Activated T-cell treated with anti-CD3 and anti-CD28 coated beads for 24 hours (primary cell): ENCODE data around the gene PPWD1.
"Not testable (repeated sequence)": the region's sequence is repeated elsewhere in the genome, so short reads cannot be mapped to it uniquely, and the experiment has no call there.

ENCODE experiments used
- DNase-seq: peaks from one replicate; pipeline ENCODE4 v3.0.0-alpha.2; 2020; ENCODE audit warnings: low read depth

PPWD1 gene

DNA sequence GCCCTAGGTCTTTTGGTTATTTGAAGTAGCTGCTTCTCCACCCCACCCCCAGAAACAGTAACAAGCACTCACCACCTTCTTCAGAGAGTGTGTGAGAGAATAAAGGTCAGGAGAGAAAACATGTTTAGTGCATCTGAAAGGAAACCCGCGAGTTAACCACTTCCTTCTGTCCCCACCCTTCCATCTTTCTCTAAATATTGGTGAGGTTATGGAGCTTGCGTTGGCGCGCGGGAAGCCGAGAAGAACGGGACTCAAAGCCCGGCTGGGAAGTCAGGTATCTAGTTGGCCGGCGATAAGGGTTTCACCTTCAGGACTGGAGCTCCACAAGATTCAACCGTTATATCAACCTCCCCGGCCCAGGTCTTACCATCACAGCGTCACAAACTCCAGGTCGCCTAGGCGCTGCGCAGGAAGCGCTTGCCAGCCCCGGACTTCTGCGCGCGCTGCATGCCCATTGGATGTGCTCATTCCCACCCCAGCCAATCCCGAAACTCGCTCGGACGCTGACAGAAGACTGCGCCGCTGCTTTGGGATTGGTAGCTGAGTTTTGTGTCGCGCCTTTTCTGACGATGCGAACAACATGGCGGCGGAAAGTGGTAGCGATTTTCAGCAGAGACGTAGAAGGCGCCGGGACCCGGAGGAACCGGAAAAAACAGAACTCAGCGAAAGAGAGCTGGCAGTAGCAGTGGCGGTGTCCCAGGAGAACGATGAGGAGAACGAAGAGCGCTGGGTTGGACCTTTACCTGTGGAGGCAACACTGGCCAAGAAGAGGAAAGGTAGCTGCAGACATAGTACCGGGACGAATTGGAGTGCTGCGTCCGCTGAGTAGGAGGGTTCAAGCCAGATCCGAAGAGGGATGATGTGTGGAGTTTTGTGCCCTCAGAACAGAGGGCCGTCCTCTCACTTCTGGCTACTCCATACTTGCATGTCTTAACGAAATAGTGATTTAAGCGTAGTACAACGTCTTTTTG is at the start of gene PPWD1, which contains the start of gene CENPK:
PPWD1 (plus strand) TSS at position 566 of the 971 bp plus-strand sequence; CDS start at position 581, 15 bp downstream.
CENPK (minus strand) TSS at position 438 of the 971 bp plus-strand sequence. CDS start 8,261 bp downstream, outside the sequence.
- DNase-seq, result peak; percentile 94

GRCh38 chr5:65525726-65526125 is 37.4 kb upstream of the PPWD1 start:
- DNase-seq, result no peak

GRCh38 chr5:65530904-65531303 is 32.2 kb upstream of the PPWD1 start:
- no peak for DNase-seq

DNA sequence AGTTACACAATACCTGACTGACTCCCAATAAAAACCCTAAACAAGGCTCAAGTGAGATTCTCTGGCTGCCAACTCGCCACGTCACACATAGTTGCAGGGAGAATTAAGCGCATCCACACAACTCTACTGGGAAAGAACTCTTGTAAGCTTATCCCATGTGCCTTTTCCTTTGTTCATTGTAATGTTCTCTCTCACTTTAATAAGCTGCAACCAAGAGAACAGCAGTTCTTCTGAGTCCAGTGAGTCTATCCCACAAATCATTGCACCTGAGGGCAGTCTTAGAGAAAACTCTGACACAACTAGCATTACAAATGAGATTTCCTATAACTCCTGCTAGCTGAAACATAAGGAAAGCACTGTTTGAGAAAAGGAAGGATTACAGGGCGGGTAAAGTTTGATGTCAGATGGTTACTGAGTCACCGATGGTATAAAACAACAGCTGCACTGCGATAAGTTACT is 27.5 kb upstream of the PPWD1 start:
- DNase-seq, result no peak

GRCh38 chr5:65539827-65540226 is 23.3 kb upstream of the PPWD1 start:
- DNase-seq, result no peak

DNA sequence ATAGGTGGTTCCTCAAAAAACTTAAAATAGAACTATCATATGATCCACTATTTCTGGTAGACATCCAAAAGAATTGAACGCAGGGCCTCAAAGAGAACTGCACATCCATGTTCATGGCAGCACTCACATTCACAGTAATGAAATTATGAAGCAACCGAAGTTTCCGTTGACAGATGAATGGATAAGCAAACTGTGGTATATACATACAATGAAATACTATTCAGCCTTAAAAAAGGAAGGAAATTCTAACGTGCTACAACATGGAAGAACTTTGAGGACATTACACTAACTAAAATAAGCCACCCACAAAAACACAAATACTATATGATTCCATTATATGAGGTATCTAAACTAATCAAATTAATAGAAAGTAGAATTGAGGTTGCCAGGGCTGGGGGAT is 18.6 kb upstream of the PPWD1 start:
- no peak for DNase-seq

DNA sequence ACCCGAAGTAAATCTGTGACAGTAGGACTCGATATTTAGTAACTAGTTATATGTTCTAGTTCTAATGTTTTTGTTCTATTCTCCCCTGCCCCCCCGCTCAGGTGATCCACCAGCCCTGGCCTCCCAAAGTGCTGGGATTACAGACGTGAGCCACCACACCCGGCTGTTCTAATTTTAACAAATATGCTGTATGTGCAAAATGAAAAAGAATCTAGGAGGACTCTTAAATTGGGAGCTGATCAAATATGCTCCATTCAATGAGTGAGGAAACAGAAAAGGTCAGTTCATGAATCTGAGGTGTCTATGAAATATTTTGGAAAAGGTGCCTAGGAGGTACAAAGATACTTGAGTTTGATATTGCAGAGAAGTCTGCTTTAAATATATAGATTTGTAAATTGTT is 17.0 kb upstream of the PPWD1 start:
- DNase-seq, result no peak

DNA sequence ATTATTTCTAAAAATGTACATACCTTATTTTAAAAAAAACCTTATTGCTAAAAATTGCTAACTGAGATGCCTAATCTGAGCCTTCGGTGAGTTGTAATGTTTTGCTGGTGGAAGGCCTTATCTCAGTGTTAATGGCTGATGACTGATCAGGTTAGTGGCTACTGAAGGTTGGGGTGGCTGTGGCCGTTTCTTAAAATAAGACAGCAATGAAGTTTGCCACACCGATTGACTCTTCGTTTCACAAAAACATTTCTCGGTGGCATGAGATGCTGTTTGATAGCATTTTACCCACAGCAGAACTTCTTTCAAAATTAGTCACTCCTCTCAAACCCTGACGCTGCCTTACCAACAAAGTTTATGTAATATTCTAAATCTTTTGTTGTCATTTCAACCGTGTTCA is 14.8 kb upstream of the PPWD1 start:
- no peak for DNase-seq

- no peak for DNase-seq
Observed at GRCh38 chr5:65553941-65554340, 9.2 kb upstream of the PPWD1 start.

DNA sequence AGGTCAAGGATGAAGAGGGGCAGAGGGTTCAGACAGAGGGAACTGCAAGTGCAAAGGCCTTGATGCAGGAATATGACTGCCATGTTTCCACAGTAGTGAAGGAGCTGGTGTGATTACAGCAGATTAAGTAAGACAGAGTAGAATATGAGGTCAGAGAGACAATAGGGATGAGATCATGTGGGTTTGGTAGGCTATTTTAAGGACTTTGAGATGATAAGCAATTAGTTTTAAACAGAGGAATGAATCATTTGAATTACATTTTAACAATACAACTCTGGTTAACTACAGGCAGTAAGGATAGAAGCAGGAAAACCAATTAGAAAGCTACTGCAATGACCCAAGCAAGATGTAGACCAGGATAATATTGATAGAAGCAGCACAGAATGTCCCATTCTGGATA is 7.8 kb upstream of the PPWD1 start:
- no peak for DNase-seq

DNA sequence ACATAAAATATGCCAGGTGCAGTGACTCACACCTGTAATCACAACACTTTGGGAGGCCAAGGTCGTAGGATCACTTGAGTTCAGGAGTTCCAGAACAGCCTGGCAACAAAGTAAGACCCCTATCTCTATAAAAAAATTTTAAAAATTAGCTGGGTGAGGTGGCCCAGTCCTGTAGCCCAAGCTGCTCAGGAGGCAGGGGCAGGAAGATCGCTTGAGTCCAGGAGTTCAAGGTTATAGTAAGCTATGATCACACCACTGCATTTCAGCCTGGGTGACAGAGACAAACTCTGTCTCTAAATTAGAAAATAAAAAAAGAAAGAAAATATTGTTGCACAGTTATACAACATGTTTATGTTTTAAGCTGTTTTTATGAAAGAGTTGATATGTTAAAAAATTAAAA is 6.9 kb upstream of the PPWD1 start:
- DNase-seq, result no peak

DNA sequence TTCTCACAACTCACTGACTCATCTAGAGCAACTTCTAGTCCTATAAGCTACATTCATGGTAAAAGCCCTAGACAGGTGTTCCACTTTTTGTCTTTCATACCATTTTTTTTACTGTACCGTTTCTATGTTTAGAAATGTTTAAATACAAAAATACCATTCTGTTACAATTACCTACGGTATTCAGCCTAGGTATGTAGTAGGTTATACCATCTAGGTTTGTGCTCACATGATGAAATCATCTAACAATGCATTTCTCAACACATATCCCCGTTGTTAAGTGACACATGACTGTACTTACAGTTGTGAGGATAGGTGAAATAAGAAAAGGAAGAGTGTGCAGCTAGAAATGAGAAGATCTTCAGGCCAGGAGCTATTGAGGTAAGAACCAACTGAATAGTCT is 6.4 kb upstream of the PPWD1 start:
- DNase-seq, result no peak

GRCh38 chr5:65563777-65564176 is 681 bp downstream of the PPWD1 start:
- DNase-seq, result no peak

DNA sequence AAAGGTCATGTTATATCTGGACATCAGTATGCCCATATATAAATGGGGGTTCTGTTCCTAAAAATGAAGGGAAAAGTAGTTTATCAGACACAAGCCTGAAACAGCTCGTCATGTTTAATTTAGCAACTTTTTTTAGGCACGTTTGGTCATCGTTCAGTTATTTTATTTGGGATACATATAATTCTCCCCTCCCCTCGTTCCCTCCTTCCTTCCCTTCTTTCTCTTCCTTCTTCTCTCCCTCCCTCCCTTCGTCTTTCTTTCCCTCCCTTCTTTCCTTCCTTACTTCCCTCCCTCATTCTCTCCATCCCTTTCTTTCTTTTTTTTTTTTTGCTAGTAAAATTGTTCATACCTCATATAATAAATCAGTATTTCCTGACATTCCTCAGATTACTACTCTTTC is 3.4 kb downstream of the PPWD1 start:
- DNase-seq, result no peak

DNA sequence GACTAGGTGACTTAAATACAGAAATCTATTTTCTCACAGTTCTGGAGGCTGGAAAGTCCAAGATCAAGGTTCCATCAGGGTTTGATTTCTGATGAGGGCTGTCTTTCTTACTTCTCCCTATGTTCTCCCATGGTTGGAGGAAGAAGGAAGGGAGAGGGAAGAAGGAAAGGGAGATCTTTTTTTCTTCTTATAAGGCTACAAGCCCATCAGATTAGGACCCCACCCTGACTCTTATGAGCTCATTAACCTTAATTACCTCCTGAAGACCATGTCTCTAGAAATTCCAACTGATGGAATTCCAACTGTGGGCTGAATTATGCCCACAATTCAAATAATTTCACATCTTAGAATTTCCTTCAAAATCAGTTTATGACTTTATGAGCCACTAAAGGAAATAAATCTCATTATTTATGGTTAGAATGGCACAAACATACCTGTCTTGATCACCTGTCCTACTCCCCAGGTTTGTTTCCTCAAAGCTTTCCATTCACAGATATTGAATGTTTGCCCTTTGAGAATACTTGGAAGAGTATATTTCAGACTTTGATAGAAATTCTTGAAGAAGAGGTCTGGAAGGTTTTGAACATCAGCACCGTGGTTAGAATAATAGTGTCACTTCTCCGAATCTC is 7.6 kb downstream of the PPWD1 start:
- no peak for DNase-seq

- DNase-seq, result no peak
Observed at GRCh38 chr5:65577141-65577540, 14.0 kb downstream of the PPWD1 start.

GRCh38 chr5:65588694-65589093 is 25.6 kb downstream of the PPWD1 start:
- no peak for DNase-seq

- DNase-seq, result not testable (repeated sequence)
Observed at GRCh38 chr5:65601761-65602160, 38.7 kb downstream of the PPWD1 start.

DNA sequence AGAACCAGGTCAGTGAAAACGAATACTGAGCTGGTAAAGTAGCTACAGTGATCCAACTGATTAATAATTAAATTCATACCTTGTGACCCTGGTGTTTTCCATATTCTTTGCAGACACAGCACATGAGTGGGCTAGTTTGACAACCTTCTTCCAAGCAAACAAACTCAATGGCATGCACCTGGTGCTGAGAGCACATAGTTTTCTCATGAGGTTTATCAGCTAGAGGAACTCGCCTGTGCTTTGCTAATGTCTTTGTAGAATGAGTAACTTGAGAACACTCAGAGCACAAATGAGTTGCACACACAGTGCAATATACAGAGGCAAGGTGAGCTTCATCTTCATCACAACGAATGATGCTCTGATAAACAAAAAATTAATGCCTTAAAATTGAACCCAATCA is 48.4 kb downstream of the PPWD1 start:
- DNase-seq, result no peak

DNA sequence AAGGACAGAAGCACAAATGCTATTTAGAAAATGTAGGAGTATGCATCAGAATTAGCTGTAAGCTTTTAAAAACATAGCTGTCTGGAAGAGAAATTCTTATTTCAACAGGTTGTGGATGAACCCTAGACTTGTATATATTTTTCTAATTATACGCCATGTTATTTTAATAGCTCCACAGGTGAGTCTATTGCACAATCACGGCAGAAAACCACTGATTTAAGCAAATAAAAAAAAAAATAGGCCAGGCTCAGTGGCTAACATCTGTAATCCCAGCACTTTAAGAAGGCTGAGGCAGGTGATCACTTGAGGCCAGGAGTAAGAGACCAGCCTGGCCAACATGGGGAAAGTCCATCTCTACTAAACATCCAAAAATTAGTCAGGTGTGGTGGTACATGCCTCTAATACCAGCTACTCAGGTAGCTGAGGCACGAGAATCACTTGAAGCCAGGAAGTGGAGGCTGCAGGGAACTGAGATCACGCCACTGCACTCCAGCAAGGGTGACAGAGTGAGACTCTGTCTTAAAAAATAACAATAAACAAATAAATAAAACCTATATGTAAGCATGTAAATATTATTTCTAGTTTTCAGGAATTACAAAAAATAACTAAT is 49.3 kb downstream of the PPWD1 start:
- no peak for DNase-seq

DNA sequence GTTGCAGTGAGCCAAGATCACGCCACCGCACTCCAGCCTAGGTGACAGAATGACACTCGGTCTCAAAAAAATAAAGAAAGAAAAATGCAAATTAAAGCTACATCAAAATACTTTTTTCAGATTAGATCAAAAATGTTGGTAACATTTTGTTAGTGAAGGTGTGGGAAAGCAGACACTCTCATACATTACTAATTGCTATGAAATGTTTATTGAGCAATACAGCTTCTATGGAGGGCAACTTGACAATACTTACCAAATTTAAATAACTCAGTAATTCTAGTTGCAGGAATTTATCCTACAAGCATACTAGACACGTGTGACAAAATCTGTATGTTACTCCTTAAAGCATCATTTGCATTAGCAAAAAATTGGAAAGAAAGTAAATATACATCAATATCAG is 56.9 kb downstream of the PPWD1 start:
- no peak for DNase-seq

- DNase-seq, result not testable (repeated sequence)
Observed at GRCh38 chr5:65621961-65622360, 58.9 kb downstream of the PPWD1 start.

DNA sequence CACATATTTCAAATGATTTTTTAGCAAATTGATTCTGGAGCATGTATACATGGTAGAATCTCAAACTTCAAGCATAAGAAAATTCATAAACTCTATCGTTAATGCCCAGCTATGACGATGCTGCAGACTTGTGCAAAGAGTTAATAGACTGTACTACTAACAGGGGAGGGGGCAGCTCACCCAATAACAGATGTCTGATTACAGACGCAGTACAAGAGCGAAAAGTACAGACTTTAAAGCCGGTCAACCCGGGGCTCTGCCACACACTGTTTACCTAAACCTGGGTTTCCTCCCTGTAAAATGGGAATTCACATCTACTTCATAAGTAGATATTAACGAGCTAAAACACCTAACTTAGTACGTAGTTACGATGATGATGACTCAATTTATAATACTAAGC is 60.4 kb downstream of the PPWD1 start:
- no peak for DNase-seq
